Ureter (tissue), 1 donor: ENCODE data around the gene CRHBP. TPM values are rescaled to one million over a fixed set of nuclear protein-coding genes. Genes with fewer than 3 reads are reported as not detected.
"Not testable (repeated sequence)": the region's sequence is repeated elsewhere in the genome, so short reads cannot be mapped to it uniquely, and the experiment has no call there.

ENCODE experiments used
- DNase-seq: peaks from one replicate; pipeline ENCODE4 v3.0.0-alpha.2; 2020; ENCODE audit warnings: low spot score
- total RNA-seq: library from RNA; stranded (reverse); gene quantifications from one replicate; pipeline ENCODE4 v1.2.4, GENCODE V29; 2023
- donor health status: DM: yes; HTN: yes; CAD: no.

The CRHBP gene
- total RNA-seq, 1 donor from 2014 or later, result 2.0 TPM

DNA sequence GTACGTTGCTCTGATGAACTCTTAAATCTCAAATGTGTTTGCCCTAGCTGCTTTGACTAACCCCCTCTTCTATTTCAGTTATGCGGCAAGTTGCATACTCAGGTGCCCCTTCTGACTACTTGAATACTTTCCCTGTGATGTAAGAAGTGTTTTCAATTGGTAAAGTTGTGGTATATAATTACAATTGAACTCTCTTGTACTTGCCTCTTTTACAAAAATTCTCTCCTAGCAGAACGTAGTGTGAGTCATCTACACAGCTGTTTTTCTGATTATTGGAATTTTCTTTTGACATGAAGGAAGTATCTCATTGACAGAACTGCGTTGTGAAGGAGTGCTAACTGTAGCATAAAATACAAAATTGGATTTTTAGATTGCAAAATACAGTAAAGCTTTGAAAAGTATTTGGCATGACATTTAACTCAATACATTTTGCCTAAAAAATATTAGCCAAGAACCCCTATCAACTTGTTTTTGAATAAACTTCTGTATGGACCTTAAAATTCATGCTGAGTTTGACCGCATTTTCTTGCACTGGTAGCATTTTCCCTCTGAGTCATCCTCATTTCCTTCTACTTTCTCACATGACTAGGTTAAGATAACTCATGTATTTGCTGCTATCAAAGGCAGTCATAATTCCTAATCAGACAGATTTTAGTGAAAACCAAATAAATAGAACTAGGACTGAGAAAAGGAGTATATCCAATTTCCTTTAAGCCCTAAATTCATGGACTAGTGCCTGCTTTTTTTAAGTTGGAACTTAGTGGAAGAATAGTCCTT is 6.3 kb downstream of the CRHBP start:
- no peak for DNase-seq

DNA sequence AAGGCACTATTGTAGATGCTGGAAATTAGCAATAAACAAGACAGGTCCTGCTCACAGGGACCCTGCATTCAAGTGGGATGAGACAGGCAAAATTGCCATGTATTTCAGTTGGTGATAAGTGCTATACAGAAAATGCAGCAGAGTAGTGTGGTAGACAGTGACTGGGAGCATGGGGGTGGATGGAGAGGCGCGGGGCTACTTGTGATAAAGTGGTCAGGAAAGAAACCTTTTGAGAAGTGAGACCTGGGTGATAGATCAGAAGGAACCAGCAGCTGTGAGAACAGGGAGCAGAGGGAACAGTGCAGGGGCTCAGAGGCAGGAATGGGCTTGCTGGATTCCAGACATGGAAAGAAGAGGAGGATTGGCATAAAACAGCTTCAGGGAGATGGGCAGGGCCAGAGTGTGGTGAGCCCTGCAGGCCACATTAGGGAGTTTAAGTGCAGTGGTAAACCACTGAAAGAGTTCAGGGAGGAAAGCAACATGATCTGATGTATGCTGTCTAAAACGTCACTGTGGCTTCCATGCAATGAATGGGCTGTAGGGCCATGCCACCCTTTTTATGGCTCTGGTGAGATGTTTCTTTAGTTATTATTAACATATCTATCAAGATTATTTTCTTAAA is 7.3 kb downstream of the CRHBP start:
- no peak for DNase-seq

GRCh38 chr5:76964060-76964459 is 11.2 kb downstream of the CRHBP start:
- DNase-seq, result no peak

GRCh38 chr5:76971511-76971910 is 18.7 kb downstream of the CRHBP start:
- DNase-seq, result no peak

DNA sequence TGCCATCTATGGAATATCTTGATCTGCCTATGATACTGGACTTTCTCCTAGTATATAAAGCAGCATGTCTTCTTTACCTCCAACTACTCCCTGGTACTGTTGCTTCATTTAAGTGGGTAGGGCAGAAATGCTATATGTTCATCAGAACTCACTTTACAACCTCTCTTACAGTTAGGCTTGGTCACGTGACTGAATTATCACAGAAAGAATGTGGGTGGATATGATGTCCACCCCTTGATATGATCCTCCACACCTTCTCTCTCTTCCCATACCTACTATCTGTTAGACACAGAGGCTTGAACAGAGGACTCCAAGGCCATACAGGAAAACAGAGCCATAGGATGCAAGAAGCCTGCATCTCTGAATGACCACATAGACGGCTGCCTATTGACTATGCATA is 19.8 kb downstream of the CRHBP start:
- no peak for DNase-seq

DNA sequence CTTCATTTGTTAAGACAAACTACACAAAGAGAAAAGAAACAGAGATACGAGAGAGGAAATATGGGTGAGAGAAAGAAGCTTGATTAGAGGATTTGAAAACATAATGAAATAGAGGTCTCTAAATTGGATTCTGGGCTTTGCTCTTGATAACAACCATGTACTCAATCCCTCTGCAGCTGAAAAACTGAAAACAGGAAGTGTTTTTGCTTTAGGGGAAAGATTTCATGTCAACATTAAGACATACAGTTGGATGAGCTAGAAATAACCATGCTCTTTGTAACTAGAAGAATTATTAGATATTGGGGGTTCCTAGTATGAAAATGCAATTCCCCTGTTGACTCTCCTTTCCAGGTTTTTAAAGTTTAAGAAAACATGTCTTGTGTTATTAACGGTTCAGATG is 21.9 kb downstream of the CRHBP start:
- no peak for DNase-seq

DNA sequence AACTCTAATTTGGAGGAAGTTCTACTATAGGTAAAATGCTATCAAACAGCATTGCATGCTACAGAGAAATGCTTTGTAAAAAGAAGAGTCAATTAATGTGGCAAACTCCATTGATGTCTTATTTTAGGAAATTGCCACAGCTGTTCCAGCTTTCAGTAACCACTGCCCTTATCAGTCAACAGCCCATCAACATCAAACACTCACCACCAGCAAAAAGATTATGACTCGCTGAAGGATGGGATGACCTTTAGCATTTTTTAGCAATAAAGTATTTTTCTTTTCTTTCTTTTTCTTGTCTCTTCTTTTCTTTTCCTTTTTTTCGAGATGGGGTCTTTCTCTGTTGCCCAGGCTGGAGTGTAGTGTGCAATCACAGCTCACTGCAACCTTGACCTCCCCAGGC is 26.0 kb downstream of the CRHBP start:
- no peak for DNase-seq

DNA sequence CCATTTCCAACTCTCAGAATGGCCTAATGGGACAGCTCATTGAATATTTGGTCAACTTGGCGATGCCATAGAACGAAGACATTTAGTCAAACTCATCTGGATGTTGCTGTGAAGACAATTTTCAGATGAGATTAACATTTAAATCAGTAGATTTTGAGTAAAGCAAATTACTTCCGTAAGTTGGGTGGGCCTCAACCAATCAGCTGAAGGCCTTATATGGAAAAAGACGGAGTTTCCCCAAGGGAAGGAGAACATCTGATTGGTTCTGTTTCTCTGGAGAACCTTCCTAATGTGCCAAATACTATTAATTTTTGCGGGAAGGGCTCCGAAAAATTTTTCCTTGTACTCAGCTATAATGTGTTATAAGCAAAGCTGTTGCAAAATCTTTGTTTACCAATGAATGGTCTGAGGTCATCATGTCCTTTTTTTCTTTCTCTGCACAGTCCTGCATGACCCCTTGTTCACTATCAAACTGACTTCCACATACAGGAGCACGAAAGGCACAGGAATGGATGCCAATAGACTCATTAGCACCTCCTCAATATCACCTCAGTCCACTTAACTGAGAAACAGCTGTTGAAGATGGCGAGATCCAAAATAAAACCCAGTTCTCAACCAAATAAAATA is 27.8 kb downstream of the CRHBP start:
- DNase-seq, result no peak

DNA sequence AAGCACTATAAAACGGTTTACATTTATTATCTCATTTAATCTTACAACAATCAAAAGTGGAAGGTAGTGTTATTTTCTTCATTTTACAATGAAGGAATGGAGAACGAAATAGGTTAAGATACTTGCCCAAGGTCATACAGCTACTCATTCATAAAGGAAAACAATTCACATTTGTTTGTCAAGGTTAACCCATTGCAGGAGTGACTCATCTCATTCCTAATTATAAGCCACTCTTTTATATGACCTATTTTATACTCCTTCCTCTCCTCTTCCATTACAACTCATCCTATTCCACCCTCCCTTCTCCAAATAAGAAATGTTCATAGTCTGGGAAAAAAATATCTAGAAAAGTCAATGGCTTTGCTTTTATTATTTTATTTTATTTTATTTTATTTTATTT is 29.6 kb downstream of the CRHBP start:
- no peak for DNase-seq

DNA sequence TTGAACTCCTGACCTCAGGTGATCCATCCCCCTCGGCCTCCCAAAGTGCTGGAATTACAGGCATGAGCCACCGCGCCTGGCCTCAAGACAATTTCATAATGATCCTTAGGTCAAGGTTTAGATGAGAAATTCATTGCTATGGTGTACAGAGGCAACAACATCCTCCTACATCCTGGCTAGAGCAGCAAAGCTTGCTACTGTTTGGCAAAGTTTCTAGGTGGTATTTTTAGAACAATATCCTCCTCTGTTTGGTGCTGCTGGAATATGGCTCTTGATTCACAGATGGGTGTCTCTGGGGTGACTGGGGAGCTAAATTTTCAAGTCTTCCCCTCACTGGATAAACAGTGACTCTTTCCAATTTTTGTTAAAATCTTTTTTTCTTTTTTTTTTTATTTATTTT is 30.6 kb downstream of the CRHBP start:
- no peak for DNase-seq

DNA sequence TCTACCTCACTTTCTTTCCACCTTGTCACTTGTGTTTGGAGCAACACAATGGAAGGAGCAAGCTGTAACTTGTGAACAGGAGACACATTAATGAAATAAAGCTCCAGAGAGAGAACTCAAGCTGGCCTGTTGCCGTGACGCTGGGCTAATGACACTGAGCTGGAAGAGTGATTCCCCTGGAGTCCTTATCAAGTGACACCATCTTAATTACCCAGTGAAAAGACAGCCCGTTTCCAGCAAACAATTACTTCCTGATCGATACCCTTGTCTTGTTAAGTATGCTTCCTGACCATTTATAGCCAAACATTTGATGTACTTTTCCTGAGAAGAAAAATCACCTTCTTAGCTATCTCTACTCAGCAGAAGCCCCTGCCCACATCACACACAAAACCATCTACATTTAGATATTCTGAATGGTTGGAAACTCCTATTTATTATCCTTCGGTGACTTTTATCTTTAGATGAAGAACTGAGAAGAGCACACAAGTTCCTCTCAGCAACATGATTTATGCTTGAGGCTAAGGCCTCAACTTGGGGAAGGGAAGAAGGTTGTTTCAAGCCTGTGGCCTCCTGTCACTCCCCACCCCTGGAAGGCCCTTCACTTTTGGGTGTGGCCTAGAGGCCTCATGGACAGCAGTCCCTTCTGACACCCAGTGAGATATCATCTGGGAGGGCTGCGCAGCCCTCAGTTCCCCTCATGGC is 34.1 kb downstream of the CRHBP start:
- no peak for DNase-seq

- DNase-seq, result no peak
Measured at GRCh38 chr5:76990899-76991459, 38.1 kb downstream of the CRHBP start.

DNA sequence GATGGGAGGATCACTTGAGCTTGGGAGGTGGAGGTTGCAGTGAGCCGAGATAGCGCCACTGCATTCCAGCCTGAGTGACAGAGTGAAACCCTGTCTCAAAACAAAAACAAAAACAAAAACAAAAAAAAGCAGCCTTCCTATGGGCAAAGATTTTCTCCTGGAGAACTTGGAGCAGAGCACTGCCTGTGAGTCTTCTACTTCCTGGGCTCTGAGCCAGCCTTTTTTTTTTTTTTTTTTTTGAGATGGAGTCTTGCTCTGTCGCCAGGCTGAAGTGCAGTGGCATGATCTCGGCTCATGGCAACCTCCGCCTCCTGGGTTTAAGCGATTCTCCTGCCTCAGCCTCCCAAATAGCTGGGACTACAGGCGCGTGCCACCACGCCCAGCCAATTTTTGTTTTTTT is 40.6 kb downstream of the CRHBP start:
- not testable (repeated sequence) for DNase-seq

- no peak for DNase-seq
Measured at GRCh38 chr5:76994337-76994736, 41.5 kb downstream of the CRHBP start.

GRCh38 chr5:76998251-76998650 is 45.4 kb downstream of the CRHBP start:
- not testable (repeated sequence) for DNase-seq

- DNase-seq, result no peak
Measured at GRCh38 chr5:76999451-76999850, 46.6 kb downstream of the CRHBP start.

DNA sequence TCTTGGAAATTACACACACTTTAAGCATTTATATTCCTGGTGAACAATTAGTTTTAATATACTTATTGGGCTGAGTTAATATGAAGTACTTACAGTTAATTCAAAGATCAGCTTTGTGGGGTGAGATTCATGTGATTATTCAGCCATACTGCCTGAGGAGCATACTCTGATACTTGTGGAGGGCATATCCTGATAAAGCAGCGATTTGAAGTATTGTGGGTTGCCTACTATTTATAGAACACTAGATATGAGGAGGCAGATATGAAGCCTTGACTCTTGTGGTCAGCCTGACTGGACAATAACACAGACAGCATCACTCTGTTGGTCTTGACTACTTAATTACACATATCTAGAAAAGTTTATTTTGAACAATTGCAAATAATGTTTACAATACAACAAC is 50.4 kb downstream of the CRHBP start:
- no peak for DNase-seq

- DNase-seq, result no peak
Measured at GRCh38 chr5:77006124-77006523, 53.3 kb downstream of the CRHBP start.

GRCh38 chr5:77008413-77008812 is 55.6 kb downstream of the CRHBP start:
- no peak for DNase-seq

GRCh38 chr5:77010243-77010642 is 57.4 kb downstream of the CRHBP start:
- DNase-seq, result no peak

- no peak for DNase-seq
Measured at GRCh38 chr5:77011498-77011897, 58.7 kb downstream of the CRHBP start.

DNA sequence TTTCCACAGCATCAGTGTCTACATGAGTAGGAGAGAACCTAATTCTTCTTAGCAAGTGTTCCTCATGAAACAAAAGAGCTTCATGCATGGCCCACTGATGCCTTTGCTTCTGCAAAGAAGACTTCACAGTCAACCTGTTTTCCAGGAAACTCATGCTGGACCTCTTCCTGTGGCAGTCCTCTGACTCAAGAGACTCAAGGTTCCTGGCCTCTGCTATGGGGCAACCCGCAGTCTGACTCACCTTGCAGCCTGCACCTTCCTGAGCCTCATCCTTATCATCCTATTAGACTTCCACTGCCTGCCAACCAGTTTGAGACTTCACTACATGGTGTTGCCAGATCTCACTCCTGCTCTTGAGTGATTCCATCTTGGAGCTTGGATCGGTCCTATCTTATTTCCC is 59.8 kb downstream of the CRHBP start:
- no peak for DNase-seq
